Upper lobe of left lung (tissue), 6 donors: ENCODE data around the gene RAB20. TPM values are rescaled to one million over a fixed set of nuclear protein-coding genes. Genes with fewer than 3 reads are reported as not detected.

Source experiments
- ATAC-seq, 2 donors: fragments of 200-7000 bp; cut with Tn5 transposase; one replicate each; pipeline ENCODE4 v1.9.1; 2022; ENCODE audit warnings: mild to moderate bottlenecking in 2 of 2, moderate library complexity in 2 of 2; ENCODE audit not compliant: low FRiP score in 2 of 2
- DNase-seq, 2 donors: peaks; one replicate each; pipeline ENCODE4 v3.0.0-alpha.2; 2019 to 2020
- H3K27ac ChIP-seq, 4 donors: fragments of 200-600 bp; sonication (generic); one replicate each; pipeline ENCODE4 v1.5.1; 2016 to 2019
- H3K27me3 ChIP-seq, 4 donors: fragments of 200-600 bp; sonication (generic); one replicate each; pipeline ENCODE4 v1.5.1; 2017 to 2019
- H3K36me3 ChIP-seq, 4 donors: fragments of 200-600 bp; sonication (generic); one replicate each; pipeline ENCODE4 v1.5.1; 2016 to 2019
- H3K4me1 ChIP-seq, 4 donors: fragments of 200-600 bp; sonication (generic); one replicate each; pipeline ENCODE4 v1.5.1; 2018 to 2019
- H3K4me3 ChIP-seq, 4 donors: fragments of 200-600 bp; sonication (generic); one replicate each; pipeline ENCODE4 v1.5.1; 2017 to 2019; ENCODE audit warnings: mild to moderate bottlenecking in 2 of 4, moderate library complexity in 1 of 4
- H3K9me3 ChIP-seq, 4 donors: fragments of 200-600 bp; sonication (generic); one replicate each; pipeline ENCODE4 v1.5.1; 2018 to 2019
- EP300 ChIP-seq, 4 donors: sonication (generic); formaldehyde crosslinking; IDR thresholded peaks; one replicate each; pipeline ENCODE4 v1.5.1; 2017; ENCODE audit warnings: antibody characterized with exemption in 4 of 4, control low read depth in 2 of 4
- POLR2A ChIP-seq, 4 donors: fragments of 450-650 bp; IDR thresholded peaks; one replicate each; pipeline ENCODE4 v1.5.1; 2016 to 2017; ENCODE audit warnings: antibody characterized with exemption in 4 of 4, mild to moderate bottlenecking in 2 of 4
- POLR2AphosphoS5 ChIP-seq, 2 donors: sonication (generic); formaldehyde crosslinking; IDR thresholded peaks; one replicate each; pipeline ENCODE4 v1.5.1; 2017; ENCODE audit warnings: antibody characterized with exemption in 2 of 2
- WGBS, 2 donors: methylation state at CpG; one replicate each; pipeline ENCODE4 v1.1.5; 2017 to 2018; 5-methylcytosine and 5-hydroxymethylcytosine counted together
- total RNA-seq, 6 donors: library from RNA; depleted of rRNA in 4 of 6; stranded (reverse); fragments of >200 nt in 4 of 6; gene quantifications; one replicate each; pipeline versions ENCODE4 v1.1.0 to v1.2.1, GENCODE V29; 2016 to 2021
- TF ChIP-seq, protein P1 (sequence below), 6 experiments: fragments of 450-650 bp in 4 of 6; fragments of 200-600 bp in 2 of 6; sonication (generic) in 2 of 6; IDR thresholded peaks; one replicate each; pipeline ENCODE4 v1.5.1; 2016 to 2019; ENCODE audit warnings: antibody characterized with exemption in 6 of 6
- donor health status: DM: no; HTN: no; CAD: no; lungs with moderate emphysema.
- donor health status: DM: no; HTN: yes; CAD: no; lungs with severe emphysema.

RAB20 gene
- total RNA-seq, 6 donors from 2014 or later, result 46.7 to 80.7 (median 57.8) TPM

GRCh38 chr13:110541526-110541920, 20.0 kb downstream of the RAB20 start:
- ATAC-seq, result no peak
- Histone ChIP-seq H3K27me3 (no peaks in the 10 kb centered on the region), H3K36me3 (no peaks in the 10 kb centered on the region), H3K4me3 (no peak overlapping the region), H3K4me1 (peaks cover 26 to 45% (median 31%) of the 10 kb centered on the region in 4 donors), H3K27ac (peak overlapping the region; percentile 59 to 75 (median 70)), H3K9me3 (no peaks in the 10 kb centered on the region)
- 40 to 67% methylated on average over 4 of the region's 4 CpGs for WGBS, 2 donors
- no peak for DNase-seq
- TF ChIP-seq, protein P1, sequence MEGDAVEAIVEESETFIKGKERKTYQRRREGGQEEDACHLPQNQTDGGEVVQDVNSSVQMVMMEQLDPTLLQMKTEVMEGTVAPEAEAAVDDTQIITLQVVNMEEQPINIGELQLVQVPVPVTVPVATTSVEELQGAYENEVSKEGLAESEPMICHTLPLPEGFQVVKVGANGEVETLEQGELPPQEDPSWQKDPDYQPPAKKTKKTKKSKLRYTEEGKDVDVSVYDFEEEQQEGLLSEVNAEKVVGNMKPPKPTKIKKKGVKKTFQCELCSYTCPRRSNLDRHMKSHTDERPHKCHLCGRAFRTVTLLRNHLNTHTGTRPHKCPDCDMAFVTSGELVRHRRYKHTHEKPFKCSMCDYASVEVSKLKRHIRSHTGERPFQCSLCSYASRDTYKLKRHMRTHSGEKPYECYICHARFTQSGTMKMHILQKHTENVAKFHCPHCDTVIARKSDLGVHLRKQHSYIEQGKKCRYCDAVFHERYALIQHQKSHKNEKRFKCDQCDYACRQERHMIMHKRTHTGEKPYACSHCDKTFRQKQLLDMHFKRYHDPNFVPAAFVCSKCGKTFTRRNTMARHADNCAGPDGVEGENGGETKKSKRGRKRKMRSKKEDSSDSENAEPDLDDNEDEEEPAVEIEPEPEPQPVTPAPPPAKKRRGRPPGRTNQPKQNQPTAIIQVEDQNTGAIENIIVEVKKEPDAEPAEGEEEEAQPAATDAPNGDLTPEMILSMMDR (IDR thresholded peaks at IDR 0.05), result no peak
- no peak for TF ChIP-seq POLR2A (IDR thresholded peaks at IDR 0.05)
- TF ChIP-seq POLR2AphosphoS5 (IDR thresholded peaks at IDR 0.05), result no peak
- no peak for TF ChIP-seq EP300 (IDR thresholded peaks at IDR 0.05)

DNA sequence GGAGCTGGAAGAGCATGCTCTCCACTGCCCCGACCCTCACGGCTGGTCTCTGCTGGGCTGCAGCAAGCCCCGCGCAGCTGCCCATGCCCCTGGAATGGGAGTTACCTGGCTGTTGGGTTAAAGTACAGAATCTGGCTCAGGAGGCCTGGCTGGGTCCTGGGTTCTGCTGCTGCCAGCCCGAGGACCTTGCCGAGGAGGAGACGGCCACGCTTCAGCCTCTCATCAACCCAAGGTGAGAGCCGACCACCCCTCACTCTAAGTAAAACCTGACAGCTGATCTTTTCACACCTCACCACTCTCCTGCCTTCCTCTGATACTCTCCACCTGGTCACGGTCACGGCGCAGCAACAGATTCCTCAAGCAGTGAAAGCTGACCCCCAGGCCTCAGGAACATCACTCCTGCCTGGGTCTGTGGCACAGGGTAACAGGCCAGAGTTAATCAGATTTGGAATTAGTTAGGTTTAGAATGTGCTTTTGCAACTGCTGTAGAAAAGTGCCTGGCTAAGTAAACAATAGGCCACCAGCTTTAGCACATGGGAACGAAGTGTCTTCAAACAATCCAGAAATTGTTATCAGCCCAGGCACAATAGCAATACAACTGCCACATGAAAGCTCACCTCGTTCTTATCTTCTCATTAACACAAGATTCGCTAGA, 20.5 kb downstream of the RAB20 start:
- peaks cover 0 to 2% (median 0%) of the 10 kb centered on the region in 4 donors for H3K36me3 ChIP-seq
- WGBS, 2 donors, result 63 to 66% methylated on average over 15 of the region's 15 CpGs
- peak in 1 of 2 donors; percentile 3 for ATAC-seq
- no peak for DNase-seq
- TF ChIP-seq POLR2AphosphoS5 (IDR thresholded peaks at IDR 0.05), result no peak
- no peak for TF ChIP-seq EP300 (IDR thresholded peaks at IDR 0.05)
- TF ChIP-seq, protein P1 (IDR thresholded peaks at IDR 0.05), result no peak
- TF ChIP-seq POLR2A (IDR thresholded peaks at IDR 0.05), result no peak
- no peak overlapping the region for H3K4me3 ChIP-seq
- H3K9me3 ChIP-seq, result no peaks in the 10 kb centered on the region
- H3K27ac ChIP-seq, result peak overlapping the region; percentile 59 to 75 (median 70)
- H3K27me3 ChIP-seq, result no peaks in the 10 kb centered on the region
- peaks cover 22 to 42% (median 31%) of the 10 kb centered on the region in 4 donors for H3K4me1 ChIP-seq

- Histone ChIP-seq H3K4me1 (peaks cover 27 to 45% (median 31%) of the 10 kb centered on the region in 4 donors), H3K27ac (peak overlapping the region in 2 of 4 donors; percentile 5 to 68), H3K27me3 (no peaks in the 10 kb centered on the region), H3K36me3 (peaks cover 0 to 11% (median 0%) of the 10 kb centered on the region in 4 donors), H3K9me3 (no peaks in the 10 kb centered on the region), H3K4me3 (no peak overlapping the region)
- ATAC-seq (no peak), DNase-seq (no peak)
- WGBS, 2 donors, result 73 to 78% methylated on average over 5 of the region's 5 CpGs
- TF ChIP-seq POLR2A (IDR thresholded peaks at IDR 0.05) (no peak), POLR2AphosphoS5 (IDR thresholded peaks at IDR 0.05) (no peak), EP300 (IDR thresholded peaks at IDR 0.05) (no peak)
- TF ChIP-seq, protein P1 (IDR thresholded peaks at IDR 0.05), result no peak
These were observed 21.6 kb downstream of the RAB20 start for GRCh38 chr13:110539894-110540293.

- TF ChIP-seq POLR2A (IDR thresholded peaks at IDR 0.05) (peak in 1 of 4 donors; percentile 34), EP300 (IDR thresholded peaks at IDR 0.05) (no peak), POLR2AphosphoS5 (IDR thresholded peaks at IDR 0.05) (peak in 1 of 2 donors; percentile 47)
- TF ChIP-seq, protein P1 (IDR thresholded peaks at IDR 0.05), result no peak
- peaks cover 0 to 11% (median 0%) of the 10 kb centered on the region in 4 donors for H3K36me3 ChIP-seq
- H3K27ac ChIP-seq, result peak overlapping the region in 1 of 4 donors; percentile 40
- peak in 1 of 2 donors; percentile 16 for ATAC-seq
- no peaks in the 10 kb centered on the region for H3K9me3 ChIP-seq
- no peak overlapping the region for H3K4me3 ChIP-seq
- no peaks in the 10 kb centered on the region for H3K27me3 ChIP-seq
- DNase-seq, result no peak
- H3K4me1 ChIP-seq, result peaks cover 31 to 54% (median 33%) of the 10 kb centered on the region in 4 donors
- WGBS, 2 donors, result 28 to 44% methylated on average over 5 of the region's 5 CpGs
These were observed 22.9 kb downstream of the RAB20 start for GRCh38 chr13:110538632-110539031.
